Body of pancreas (tissue), 4 donors: Measurements from ENCODE around the gene CTIF. TPM values are rescaled to one million over a fixed set of nuclear protein-coding genes. Genes with fewer than 3 reads are reported as not detected.
A peak's percentile ranks its signal among the peaks of the same experiment; 100 is the strongest.

Experiments used
- ATAC-seq: fragments of 150-250 bp; one replicate; pipeline ENCODE4 v1.9.1; 2016
- DNase-seq, 4 donors: peaks; one replicate each; pipeline ENCODE4 v3.0.0-alpha.2; 2019
- H3K27ac ChIP-seq, 4 donors: fragments of 200-600 bp; sonication (generic); 1 replicate in 3 of 4; 2 replicates in 1 of 4; pipeline versions ENCODE4 v1.5.1 to v1.6.1; 2016 to 2019; ENCODE audit warnings: mild to moderate bottlenecking in 1 of 4, mixed read lengths in 1 of 4, moderate library complexity in 1 of 4
- H3K27me3 ChIP-seq, 2 donors: fragments of 200-600 bp; sonication (generic); one replicate each; pipeline ENCODE4 v1.6.0; 2016; ENCODE audit warnings: mild to moderate bottlenecking in 1 of 2
- H3K36me3 ChIP-seq, 2 donors: fragments of 200-600 bp; sonication (generic); replicated peaks in 1 of 2; 2 replicates each; pipeline ENCODE4 v1.5.1; 2016; ENCODE audit warnings: low read depth in 2 of 2; ENCODE audit not compliant: insufficient read depth in 1 of 2
- H3K4me1 ChIP-seq: fragments of 200-600 bp; sonication (generic); one replicate; pipeline ENCODE4 v1.6.0; 2016
- H3K4me3 ChIP-seq, 2 donors: fragments of 200-600 bp; sonication (generic); 1 replicate in 1 of 2; 2 replicates in 1 of 2; pipeline ENCODE4 v1.5.1; 2016 to 2019
- H3K9me3 ChIP-seq, 3 donors: fragments of 200-600 bp; sonication (generic); 1 replicate in 2 of 3; 2 replicates in 1 of 3; pipeline ENCODE4 v1.5.1; 2016
- CTCF ChIP-seq, 7 experiments: fragments of 450-650 bp in 4 of 7; fragments of 200-600 bp in 3 of 7; sonication (generic) in 3 of 7; IDR thresholded peaks; one replicate each; pipeline ENCODE4 v1.5.1; 2016 to 2019; ENCODE audit warnings: antibody characterized with exemption in 7 of 7
- POLR2A ChIP-seq, 3 donors: fragments of 450-650 bp; IDR thresholded peaks; one replicate each; pipeline ENCODE4 v1.6.1; 2016; ENCODE audit warnings: antibody characterized with exemption in 3 of 3, mild to moderate bottlenecking in 2 of 3
- WGBS, 2 donors: methylation state at CpG; one replicate each; pipeline ENCODE4 v1.1.5; 2017; 5-methylcytosine and 5-hydroxymethylcytosine counted together
- intact Hi-C: fragments of 100-400 bp; cut with DNase I; formaldehyde crosslinking; loops from one replicate; pipeline ENCODE4 v1.15.1; 2023
- total RNA-seq, 2 donors: library from RNA; depleted of rRNA; stranded (reverse); fragments of >200 nt; gene quantifications; one replicate each; pipeline ENCODE4 v1.1.0, GENCODE V29; 2016

Gene CTIF
- total RNA-seq, 2 donors from 2014 or later = 18.7 to 24.4 TPM

GRCh38 chr18:48680339-48681250 lies 141.8 kb downstream of the CTIF start:
- Histone ChIP-seq H3K27me3 (no peaks in the 10 kb centered on the region), H3K4me1 (peaks cover under 1% of the 10 kb centered on the region), H3K27ac (peak overlapping the region in 2 of 4 donors; percentile 10 to 23), H3K36me3 (no peaks in the 10 kb centered on the region), H3K4me3 (no peak overlapping the region), H3K9me3 (no peaks in the 10 kb centered on the region)
- no peak for TF ChIP-seq POLR2A (IDR thresholded peaks at IDR 0.05)
- no peak for TF ChIP-seq CTCF (IDR thresholded peaks at IDR 0.05)
- ATAC-seq (peak; percentile 60), DNase-seq (peak in 2 of 4 donors; percentile 20 to 21)
- WGBS, 2 donors = 87 to 88% methylated on average over 20 to 23 of the region's 23 CpGs
- intact Hi-C loops = no loop called here

GRCh38 chr18:48682768-48683167 lies 143.9 kb downstream of the CTIF start:
- intact Hi-C loops = no loop called here
- Histone ChIP-seq H3K27ac (no peak overlapping the region), H3K4me1 (no peaks in the 10 kb centered on the region), H3K4me3 (no peak overlapping the region), H3K9me3 (no peaks in the 10 kb centered on the region), H3K36me3 (no peaks in the 10 kb centered on the region), H3K27me3 (no peaks in the 10 kb centered on the region)
- 92 to 93% methylated on average over 11 to 13 of the region's 13 CpGs for WGBS, 2 donors
- TF ChIP-seq POLR2A (IDR thresholded peaks at IDR 0.05) = no peak
- no peak for TF ChIP-seq CTCF (IDR thresholded peaks at IDR 0.05)
- ATAC-seq (no peak), DNase-seq (no peak)

GRCh38 chr18:48683197-48683596 lies 144.4 kb downstream of the CTIF start:
- H3K36me3 ChIP-seq = no peaks in the 10 kb centered on the region
- intact Hi-C loops = no loop called here
- ATAC-seq = no peak
- 73 to 79% methylated on average over 6 of the region's 6 CpGs for WGBS, 2 donors
- no peaks in the 10 kb centered on the region for H3K27me3 ChIP-seq
- no peak overlapping the region for H3K4me3 ChIP-seq
- DNase-seq = no peak
- TF ChIP-seq CTCF (IDR thresholded peaks at IDR 0.05) = no peak
- TF ChIP-seq POLR2A (IDR thresholded peaks at IDR 0.05) = no peak
- no peaks in the 10 kb centered on the region for H3K9me3 ChIP-seq
- H3K4me1 ChIP-seq = no peaks in the 10 kb centered on the region
- H3K27ac ChIP-seq = no peak overlapping the region

GRCh38 chr18:48683661-48684060 lies 144.8 kb downstream of the CTIF start:
- DNase-seq = no peak
- WGBS, 2 donors = 88 to 98% methylated on average over 4 of the region's 4 CpGs
- Histone ChIP-seq H3K36me3 (no peaks in the 10 kb centered on the region), H3K9me3 (no peaks in the 10 kb centered on the region), H3K4me3 (no peak overlapping the region), H3K4me1 (no peaks in the 10 kb centered on the region), H3K27ac (no peak overlapping the region), H3K27me3 (no peaks in the 10 kb centered on the region)
- intact Hi-C loops = no loop called here
- TF ChIP-seq CTCF (IDR thresholded peaks at IDR 0.05) (no peak), POLR2A (IDR thresholded peaks at IDR 0.05) (no peak)
- ATAC-seq = no peak
